NCI-H146 treated with DMSO at 0.1 percent for 48 hours (cell line): ENCODE data around the gene PLB1.

Source experiments
- DNase-seq: peaks from one replicate; lab custom pipeline; 2025; ENCODE audit not compliant: unreplicated experiment; lab: John Stamatoyannopoulos, UW

The PLB1 gene, protein sequence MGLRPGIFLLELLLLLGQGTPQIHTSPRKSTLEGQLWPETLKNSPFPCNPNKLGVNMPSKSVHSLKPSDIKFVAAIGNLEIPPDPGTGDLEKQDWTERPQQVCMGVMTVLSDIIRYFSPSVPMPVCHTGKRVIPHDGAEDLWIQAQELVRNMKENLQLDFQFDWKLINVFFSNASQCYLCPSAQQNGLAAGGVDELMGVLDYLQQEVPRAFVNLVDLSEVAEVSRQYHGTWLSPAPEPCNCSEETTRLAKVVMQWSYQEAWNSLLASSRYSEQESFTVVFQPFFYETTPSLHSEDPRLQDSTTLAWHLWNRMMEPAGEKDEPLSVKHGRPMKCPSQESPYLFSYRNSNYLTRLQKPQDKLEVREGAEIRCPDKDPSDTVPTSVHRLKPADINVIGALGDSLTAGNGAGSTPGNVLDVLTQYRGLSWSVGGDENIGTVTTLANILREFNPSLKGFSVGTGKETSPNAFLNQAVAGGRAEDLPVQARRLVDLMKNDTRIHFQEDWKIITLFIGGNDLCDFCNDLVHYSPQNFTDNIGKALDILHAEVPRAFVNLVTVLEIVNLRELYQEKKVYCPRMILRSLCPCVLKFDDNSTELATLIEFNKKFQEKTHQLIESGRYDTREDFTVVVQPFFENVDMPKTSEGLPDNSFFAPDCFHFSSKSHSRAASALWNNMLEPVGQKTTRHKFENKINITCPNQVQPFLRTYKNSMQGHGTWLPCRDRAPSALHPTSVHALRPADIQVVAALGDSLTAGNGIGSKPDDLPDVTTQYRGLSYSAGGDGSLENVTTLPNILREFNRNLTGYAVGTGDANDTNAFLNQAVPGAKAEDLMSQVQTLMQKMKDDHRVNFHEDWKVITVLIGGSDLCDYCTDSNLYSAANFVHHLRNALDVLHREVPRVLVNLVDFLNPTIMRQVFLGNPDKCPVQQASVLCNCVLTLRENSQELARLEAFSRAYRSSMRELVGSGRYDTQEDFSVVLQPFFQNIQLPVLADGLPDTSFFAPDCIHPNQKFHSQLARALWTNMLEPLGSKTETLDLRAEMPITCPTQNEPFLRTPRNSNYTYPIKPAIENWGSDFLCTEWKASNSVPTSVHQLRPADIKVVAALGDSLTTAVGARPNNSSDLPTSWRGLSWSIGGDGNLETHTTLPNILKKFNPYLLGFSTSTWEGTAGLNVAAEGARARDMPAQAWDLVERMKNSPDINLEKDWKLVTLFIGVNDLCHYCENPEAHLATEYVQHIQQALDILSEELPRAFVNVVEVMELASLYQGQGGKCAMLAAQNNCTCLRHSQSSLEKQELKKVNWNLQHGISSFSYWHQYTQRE (N-terminal part only)

DNA sequence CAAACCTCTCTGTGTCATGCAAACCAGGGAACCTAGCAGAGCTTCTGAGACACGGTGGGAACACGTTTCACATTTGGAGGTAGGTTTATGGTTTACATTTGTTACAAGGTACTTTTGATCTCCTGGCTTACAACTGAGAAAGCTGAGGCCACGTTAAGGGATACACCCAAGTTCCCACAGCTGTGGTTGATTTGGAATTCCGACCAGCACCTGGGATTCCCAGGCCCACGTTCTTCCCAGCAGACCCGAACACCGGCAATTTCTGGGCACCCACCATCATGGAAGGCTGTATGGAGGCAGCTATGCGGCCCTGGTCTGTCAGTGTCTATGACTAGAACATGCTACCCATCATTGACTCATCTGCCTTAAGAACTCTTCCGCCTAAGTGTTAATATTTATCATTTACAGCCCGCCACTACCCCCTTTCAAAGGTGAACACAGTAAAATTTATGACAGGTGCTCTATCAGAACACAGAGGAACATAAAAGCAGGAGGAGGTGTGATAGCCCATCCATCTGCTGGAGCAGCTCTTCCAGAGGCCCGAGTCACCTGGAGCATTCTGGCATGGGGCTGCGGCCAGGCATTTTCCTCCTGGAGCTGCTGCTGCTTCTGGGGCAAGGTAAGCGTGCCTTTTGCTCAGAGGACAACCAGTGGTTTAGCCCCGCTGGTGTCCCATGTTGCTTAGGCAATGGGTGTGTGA, at the start of gene PLB1:
Gene PLB1, plus strand, starts transcription at position 510 of the 700 bp plus-strand sequence. Its CDS starts 55 bp downstream, at position 565.
- DNase-seq, result no peak

DNA sequence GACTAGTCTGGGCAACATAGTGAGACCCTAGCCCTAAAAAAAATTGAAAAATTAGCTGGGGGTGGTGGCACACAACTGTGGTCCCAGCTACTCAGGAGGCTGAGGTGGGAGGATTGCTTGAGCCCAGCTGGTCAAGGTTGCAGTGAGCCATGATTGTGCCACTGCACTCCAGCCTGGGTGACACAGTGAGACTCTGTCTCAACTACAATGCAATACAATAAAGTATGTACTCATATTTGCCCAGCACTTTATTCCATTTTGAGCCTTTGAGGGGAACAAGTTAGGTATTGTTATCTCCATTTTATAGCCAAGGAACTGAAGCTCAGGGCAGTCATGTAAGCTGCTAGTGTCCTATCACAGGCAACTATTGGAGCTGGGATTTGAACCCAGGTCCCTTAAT, 49.3 kb upstream of the PLB1 start:
- no peak for DNase-seq

DNA sequence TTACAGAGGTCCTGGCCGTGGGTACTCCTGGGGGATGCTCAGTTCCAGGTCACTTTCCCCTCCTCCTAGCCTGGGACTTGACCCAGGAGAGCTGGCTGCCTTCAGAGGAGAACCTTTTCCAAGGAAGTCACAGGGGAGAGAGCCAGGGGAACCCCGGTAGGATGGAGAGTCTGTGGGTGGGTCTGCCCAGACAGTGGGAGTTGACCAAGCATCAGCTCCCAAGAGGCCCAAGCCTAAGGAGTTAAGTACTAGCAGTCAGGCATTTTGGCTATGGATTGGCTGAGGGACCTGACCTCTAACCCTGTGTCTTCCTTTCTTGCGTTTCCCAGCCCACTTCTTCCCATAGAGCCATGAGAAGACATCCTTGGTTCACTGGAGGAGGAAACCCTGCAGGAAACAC, 48.8 kb upstream of the PLB1 start:
- no peak for DNase-seq

GRCh38 chr2:28447943-28448792, 47.7 kb upstream of the PLB1 start:
- no peak for DNase-seq

- no peak for DNase-seq
Measured at GRCh38 chr2:28448793-28449100, 47.1 kb upstream of the PLB1 start.

- no peak for DNase-seq
Measured at GRCh38 chr2:28449126-28449487, 46.8 kb upstream of the PLB1 start.

- DNase-seq, result no peak
Measured at GRCh38 chr2:28449488-28450395, 46.1 kb upstream of the PLB1 start.

DNA sequence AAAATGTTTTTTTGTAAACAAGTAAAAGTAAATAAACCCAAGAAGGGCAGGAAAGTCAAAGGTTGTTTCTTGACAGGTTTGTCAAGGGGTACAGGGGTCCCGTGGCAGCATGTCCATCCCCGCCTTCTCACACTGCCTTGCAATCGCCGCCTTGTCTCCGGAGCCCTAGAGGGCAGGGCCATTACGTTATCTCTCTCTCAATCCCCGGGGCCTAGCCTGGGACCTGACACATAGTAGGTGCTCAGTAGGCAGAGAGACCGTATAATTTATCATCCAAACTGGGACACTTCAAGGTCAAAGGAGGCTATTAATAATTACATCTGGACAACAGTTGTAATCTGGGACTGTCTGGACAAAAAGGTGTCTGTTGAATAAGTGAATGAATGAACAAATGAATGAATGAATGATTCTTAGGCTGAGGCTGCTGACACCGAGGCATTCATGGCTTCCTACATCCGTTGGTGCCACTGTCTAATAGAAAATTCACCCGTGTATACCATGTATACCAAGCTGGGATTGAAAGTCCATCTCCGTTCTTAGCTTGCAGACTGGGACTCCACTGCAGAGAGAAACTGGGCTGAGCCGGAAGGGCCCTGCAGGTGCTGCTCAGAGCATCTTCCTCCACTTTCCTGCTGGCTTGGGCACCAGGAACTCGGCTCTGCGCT, 44.8 kb upstream of the PLB1 start:
- no peak for DNase-seq

DNA sequence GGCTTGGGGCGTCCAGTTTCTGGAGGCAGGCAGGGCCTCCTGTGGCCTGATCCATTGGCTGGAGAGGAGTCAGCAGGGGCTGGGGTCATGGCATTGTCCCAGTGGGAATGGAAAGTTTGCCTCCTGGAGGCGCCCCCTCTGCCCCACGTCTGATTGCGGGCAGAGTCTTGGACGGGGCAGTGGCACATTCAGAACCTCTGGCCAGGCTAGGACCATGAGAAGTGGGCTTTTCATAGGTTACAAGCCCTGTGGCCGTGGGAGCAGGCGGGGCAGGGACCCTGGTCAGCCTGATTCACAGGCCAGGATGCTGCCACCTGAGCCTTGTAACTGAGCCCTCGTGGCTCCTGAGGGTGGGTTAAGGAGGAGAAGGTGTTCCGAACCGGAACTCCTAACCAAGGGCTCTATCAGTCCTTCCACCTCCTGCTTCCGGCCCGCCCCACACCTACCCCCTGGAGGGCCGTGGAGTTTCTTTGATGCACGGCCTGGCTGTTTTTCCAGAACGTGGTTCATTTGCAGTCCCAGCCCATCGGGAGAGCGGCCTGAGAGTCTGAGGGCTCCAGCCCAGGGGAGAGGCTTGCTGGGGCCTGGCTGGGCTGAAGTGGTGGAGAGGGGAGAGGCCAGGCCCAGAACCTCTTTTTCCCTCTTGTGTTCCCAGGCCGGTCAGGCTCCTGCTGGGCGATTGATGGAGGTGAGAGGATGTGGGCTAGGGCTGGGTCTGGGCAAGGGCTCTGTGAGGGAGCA, 43.9 kb upstream of the PLB1 start:
- DNase-seq, result no peak

DNA sequence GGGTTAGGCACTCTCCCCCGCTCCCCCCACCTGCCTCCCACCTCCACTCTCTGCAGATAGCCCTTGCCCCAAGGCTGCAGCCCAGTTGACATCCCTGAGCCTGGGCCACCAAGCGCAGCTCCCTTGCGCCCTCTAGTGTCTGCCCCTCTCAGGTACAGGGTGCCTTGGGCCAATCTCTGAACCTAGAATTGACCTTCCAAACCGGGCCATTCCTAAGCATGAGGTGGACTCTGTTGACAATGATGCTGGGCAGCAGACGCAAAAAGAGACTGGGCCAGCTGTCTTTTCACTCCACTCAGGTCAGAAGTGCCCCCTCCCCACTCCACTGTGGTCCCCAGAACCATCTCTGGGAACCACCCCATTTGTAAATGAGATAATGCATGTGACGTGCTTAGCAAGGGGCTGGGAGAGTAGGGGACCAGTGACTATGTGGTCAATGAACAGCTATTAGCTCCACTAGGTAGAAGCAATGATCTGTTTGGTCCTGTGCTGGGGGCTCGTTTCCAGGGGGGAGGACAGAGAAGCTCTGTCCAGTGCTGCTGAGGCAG, 43.3 kb upstream of the PLB1 start:
- no peak for DNase-seq

DNA sequence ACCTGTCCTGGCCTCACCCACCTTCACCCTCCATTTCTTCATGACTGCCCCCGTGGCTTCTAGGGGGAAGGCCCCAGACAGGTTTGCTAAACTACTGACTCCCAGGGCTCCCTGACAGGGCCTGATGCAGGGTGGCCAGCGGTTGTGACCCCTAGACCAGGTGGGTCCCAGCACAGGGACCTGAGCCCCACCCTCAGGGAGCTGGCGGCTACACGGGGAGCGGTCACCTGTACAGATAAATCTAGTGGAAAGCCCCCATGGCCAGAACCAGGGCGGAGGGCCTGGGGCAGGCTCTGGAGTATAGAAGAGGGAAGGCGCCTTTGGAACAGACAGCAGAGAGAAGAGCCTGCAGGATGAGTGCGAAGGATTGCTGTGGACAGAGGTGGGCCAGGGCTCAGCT, 42.5 kb upstream of the PLB1 start:
- no peak for DNase-seq

DNA sequence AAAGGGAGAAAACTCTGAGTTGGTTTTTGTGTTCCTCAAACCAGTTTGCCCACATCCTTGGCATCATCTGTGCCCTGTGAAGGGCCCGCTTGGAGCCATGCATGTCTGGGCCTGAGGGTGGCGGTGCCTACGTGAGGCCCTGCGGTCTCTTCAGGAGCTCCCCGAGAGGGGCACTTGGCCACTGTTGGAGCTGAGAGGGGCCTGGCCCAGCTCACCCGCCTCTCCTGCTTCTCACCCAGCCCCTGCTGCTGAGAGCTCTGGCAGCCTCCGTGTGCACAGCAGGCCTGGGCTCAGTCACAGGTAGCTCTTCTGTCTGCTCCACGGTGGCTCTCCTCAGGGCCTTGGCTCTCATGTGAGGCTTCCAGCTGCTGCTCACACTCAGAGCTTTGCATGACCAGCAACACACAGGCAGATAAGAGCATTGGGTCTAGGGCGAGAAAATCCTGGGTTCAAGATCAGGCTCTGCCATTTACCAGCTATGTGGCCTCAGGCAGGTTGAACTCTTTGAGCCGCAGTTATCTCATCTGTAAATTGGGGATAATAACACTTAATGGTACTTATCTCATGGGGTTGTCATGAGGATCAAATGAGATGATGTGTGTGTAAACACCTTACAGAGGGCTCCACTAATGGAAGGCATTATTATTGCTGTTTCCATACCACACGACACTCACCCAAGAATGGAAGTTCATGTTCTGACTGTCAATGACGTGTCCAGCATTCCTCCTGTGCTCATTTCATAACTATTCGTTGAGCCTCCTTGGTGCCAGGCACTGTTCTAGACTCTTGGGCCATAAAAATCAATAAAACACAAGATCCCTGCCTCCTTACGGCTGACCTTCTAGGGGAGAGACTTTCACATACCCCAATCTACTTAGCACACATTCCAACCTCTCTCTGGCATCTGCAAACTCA, 41.6 kb upstream of the PLB1 start:
- DNase-seq, result no peak

DNA sequence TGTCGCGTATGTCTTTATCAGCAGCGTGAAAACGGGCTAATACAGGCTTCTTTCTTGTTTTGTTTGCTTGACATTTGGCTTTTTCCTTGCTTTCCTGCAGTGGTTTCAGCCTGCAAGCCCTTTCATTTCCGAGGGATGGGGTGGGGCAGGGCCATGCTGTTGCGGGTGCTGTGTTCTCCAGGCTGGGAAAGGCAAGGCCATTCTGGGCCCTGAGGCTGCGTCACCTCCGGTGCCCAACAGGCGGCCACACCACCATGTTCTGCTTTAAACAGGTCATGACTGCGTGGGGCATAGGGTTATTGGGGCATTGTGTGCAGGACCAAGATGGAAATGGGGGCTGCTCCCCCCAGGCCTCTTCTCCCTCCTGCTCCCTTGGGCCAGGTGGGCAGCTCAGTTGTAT, 38.6 kb upstream of the PLB1 start:
- DNase-seq, result no peak

GRCh38 chr2:28461056-28461455, 34.8 kb upstream of the PLB1 start:
- DNase-seq, result no peak

DNA sequence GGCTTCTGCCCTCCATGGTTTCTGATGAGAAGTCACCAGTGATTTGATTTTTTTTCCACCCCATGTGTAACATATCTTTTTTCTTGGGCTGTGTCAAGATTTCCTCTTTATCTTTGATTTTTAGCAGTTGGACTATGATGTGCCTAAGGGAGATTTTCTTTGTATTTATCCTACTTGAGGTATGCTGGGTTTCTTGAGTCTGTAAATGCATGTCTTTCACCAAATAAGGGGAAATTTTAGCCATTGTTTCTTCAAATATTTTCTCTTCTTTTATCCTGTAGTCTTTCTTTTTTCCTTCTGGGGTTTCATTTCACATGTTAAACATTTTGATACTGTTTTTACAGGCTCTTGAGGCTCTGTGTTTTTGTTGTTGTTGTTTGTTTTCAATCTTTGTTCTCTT, 33.7 kb upstream of the PLB1 start:
- no peak for DNase-seq

GRCh38 chr2:28463211-28463816, 32.5 kb upstream of the PLB1 start:
- DNase-seq, result no peak
